Measurements from ENCODE around the gene COL17A1. TPM values are rescaled to one million over a fixed set of nuclear protein-coding genes. Genes with fewer than 3 reads are reported as not detected.

COL17A1 gene
- total RNA-seq, 1 experiment from 2014 or later: 3.5 TPM

- no peak overlapping the region for H3K27ac ChIP-seq (ENCODE audit: low read depth, low read length)
- H3K4me3 ChIP-seq (replicated peaks in 1 of 2; ENCODE audit: low read depth in 1 of 2, low read length in 2 of 2): no peak overlapping the region
- DNase-seq (ENCODE audit: low read depth, low spot score) (no peak), ATAC-seq (no peak)
- ChIA-PET CTCF (interaction anchor here (1.2 kb wide), 1 partner anchor 9 kb away, joined by 3 read pairs; no protein-coding TSS in a partner anchor), RAD21 (ENCODE audit: low non-redundant PET in 1 of 2, low total read pairs in 2 of 2, uncharacterized antibody in 2 of 2, unreplicated experiment in 2 of 2) (no interaction called here), POLR2A (no interaction called here)
- H3K36me3 ChIP-seq (ENCODE audit: control insufficient read depth in 1 of 2, insufficient read depth in 2 of 2, low read length in 2 of 2): no peaks in the 10 kb centered on the region
- H2AFZ ChIP-seq (ENCODE audit: low read depth, low read length, poor library complexity, severe bottlenecking): no peak overlapping the region
- no peaks in the 10 kb centered on the region for H3K79me2 ChIP-seq (ENCODE audit: insufficient read depth, low read length)
- no TSS peak for BruUV-seq (replicated peaks)
- TF ChIP-seq CBX3 (IDR thresholded peaks at IDR 0.05; ENCODE audit: low read depth) (no peak), FOSL1 (IDR thresholded peaks at IDR 0.05; ENCODE audit: low read depth) (no peak), SRF (IDR thresholded peaks at IDR 0.05; ENCODE audit: low read depth) (no peak), EZH2 (IDR thresholded peaks at IDR 0.05) (no peak), CTCF (IDR thresholded peaks at IDR 0.05 in 2 of 3, conservative IDR thresholded peaks at IDR 0.05 in 1 of 3; ENCODE audit: borderline replicate concordance in 1 of 3, insufficient read depth in 1 of 3, low read depth in 2 of 3, low read length in 2 of 3) (no peak), POLR2A (IDR thresholded peaks at IDR 0.05; ENCODE audit: borderline replicate concordance, extremely low read depth, insufficient read depth, insufficient read length) (no peak), ZNF274 (IDR thresholded peaks at IDR 0.05; ENCODE audit: low read depth, low read length) (no peak), YY1 (IDR thresholded peaks at IDR 0.05; ENCODE audit: extremely low read depth, insufficient replicate concordance, low read depth, low read length) (no peak), ZBTB33 (IDR thresholded peaks at IDR 0.05; ENCODE audit: extremely low read depth, insufficient replicate concordance, low read length) (no peak), SIN3A (IDR thresholded peaks at IDR 0.05; ENCODE audit: low read depth) (no peak), EZH2phosphoT487 (IDR thresholded peaks at IDR 0.05; ENCODE audit: borderline replicate concordance) (no peak), EGR1 (IDR thresholded peaks at IDR 0.05; ENCODE audit: low read depth) (no peak), RAD21 (IDR thresholded peaks at IDR 0.05; ENCODE audit: low read depth) (no peak), ELF1 (IDR thresholded peaks at IDR 0.05; ENCODE audit: borderline replicate concordance, low read depth) (no peak)
- H3K9ac ChIP-seq (ENCODE audit: low read length): no peak overlapping the region
- H3K4me2 ChIP-seq (ENCODE audit: low read length): no peak overlapping the region
- H3K27me3 ChIP-seq (ENCODE audit: insufficient read depth, low read length): no peaks in the 10 kb centered on the region
- H3K9me2 ChIP-seq (ENCODE audit: insufficient read depth): no peaks in the 10 kb centered on the region
- no peaks in the 10 kb centered on the region for H3K4me1 ChIP-seq (ENCODE audit: control insufficient read depth in 1 of 2, insufficient read depth in 2 of 2, low read length in 2 of 2)
- H4K20me1 ChIP-seq (ENCODE audit: insufficient read depth): no peaks in the 10 kb centered on the region
- intact Hi-C loops (cut with micrococcal nuclease): no loop called here
- no peaks in the 10 kb centered on the region for H3K9me3 ChIP-seq (ENCODE audit: control insufficient read depth in 1 of 2, insufficient read depth in 1 of 2, low read depth in 1 of 2, low read length in 2 of 2)
Measured at GRCh38 chr10:104069613-104070012, 16.1 kb downstream of the COL17A1 start.
